ENCODE results near the gene PON1.

Gene PON1

DNA sequence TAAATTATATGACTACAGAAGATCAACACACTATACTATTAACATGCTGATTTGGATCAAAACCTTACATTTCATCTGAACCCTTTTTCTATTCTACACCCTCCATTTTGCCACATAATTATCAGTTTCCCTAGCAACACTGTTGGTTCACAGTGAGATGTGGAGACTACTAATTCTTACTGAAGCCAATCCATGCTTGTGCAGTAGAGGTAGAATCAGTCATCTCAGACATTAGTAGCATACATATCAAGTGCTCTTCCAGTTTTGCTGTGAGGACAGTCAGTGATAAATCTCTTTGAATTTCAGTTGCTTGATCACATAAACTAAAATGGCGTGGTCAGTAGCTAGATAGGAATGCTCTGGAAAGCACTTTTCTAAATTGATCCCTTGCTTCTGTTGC lies 70.3 kb downstream of the PON1 start:
- no peak for DNase-seq

DNA sequence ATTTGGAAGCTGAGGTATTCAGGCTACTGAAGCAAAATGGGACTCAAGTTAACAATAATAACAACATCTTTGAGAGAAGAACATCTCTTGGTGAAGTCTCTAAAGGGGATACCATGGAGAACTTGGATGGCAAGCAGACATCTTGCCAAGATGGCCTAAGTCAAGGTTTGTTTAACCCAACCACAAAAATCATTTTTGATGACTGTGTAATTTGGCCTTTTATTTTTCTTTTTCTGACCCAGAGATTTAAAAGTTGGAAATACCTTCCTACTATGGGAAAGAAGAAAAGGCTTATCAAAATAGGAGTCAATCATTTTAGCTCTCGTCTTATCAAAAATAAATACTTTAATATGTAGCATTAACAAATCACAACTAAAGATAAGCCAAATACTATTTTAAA lies 72.4 kb downstream of the PON1 start:
- no peak for DNase-seq

DNA sequence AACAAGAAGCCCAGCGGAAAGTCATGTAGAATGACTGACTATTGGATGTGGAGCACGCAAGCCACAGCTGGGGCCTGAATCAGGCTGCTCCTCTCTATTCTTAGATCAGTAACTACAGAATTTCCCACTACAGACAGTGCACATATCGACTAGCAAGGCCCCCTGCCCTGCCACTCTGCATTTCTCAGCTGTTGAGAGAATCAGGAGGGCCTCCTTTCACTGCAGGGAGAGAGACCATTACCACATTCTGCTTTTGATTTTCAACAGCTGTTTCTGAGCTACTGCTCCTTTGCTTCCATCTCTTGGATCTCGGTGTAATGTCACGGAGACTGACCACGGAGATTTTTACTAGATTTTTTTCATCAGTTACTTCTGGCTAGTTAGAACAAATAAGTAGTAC lies 73.8 kb downstream of the PON1 start:
- DNase-seq: no peak
